NCI-H345 treated with DMSO at 0.1 percent for 48 hours (cell line): ENCODE data around the gene MLLT3.

Experiments used
- DNase-seq: peaks from one replicate; lab custom pipeline; 2025; ENCODE audit not compliant: unreplicated experiment; lab: John Stamatoyannopoulos, UW

The MLLT3 gene

DNA sequence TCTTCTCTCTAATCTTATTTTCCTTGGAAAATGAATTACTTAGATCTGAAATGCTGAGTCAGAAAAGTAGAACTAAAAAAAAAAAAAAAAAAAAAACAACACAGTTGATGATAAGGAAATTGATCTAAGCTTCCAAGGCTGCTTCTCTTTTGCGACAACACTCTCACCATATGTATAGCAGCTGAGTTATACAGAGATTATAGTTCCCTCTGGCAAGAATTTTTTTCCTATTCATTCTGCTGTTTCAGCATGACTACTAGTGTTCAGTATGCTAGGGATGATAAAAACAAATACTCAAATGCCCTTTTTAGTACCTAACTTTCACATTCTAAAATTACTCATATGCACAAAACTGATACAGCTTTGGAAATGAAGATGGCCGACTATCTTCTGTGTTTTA lies 267.3 kb downstream of the MLLT3 start:
- no peak for DNase-seq

DNA sequence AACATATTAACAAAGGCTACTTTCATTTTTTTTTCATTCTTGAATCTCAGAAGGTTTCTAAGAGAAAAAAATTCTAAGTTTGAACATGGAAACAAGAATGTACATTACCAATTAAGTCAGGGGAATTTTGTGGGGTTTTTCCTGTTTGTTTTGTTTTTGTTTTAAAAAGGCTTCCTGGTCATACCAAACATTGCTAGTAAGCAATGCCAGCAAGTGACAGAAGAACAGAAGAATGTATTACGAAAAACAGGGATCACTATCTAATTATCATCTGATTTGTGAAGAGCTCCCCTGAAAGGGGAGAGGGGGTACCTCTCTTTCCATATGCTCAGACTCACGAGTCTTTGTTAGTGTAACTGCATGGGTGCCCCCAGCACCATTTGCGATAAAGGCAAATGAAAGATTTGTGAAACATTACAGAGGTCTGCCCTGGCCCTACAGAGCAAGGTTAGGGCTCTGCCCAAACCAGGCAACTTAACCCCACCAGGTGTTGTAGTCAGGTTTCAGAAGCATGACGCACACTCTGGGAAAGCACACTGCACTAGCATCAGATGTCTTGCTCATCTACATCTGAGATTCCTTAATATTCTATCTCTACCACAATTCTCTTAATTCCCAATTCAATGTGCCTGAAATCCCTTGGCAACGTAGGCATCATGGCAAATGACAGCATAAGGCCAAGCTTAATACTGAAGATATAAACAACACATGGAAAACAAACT lies 268.2 kb downstream of the MLLT3 start:
- DNase-seq = no peak

DNA sequence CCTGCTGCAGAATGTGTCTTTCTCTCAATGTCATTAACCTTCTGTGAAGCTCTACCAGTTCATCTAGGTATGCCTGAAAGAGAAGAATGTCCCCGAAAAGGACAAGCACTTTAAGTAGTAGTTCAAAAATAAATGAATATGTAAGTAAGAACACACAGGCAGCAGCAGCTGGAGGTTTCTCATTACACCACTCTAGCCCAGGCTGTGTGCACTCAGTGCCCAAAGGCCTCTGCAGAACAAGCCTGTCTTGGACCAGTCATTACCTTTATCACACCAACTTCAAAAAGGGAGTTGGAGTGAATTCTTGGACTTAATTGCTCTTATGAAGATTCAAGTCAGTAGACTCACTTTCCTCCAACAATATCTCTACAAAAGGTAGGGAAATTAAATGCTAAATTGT lies 268.8 kb downstream of the MLLT3 start:
- no peak for DNase-seq

DNA sequence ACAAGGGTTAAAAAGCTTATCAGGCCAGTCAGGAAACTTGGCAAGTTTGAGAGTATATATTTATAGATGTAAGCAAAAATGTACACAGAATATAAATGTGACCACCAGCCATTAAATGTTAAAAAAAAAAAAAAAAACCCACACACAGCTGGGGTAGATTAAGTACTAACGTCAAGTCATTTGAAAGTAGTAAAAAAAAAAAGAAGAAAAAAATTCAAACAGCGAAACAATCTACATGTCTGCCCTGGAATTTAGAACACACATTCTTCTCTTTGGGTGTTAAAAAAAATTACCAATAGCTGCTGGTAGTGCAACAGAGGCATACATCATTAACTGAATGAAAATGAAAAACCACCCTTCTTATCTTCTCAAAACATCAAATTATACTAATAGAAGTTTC lies 269.7 kb downstream of the MLLT3 start:
- DNase-seq = no peak

DNA sequence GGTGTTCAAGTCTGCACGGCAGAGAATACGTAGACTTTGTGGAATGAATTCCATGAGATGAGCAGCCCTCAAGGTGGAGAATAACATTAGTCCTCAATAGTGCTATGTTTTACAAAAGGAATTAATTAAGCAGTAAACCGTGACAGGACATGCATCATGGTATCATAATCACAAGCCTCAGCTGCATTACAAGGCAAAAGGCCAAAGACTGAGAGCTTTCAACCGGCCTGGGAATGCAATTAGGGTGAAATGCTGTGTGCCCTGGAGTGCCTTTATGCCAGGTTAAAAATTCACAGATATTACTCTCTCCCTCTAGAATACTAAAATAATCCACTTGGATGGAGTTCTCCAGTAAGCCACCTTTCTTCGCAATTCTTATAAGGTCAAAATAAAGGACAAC lies 270.6 kb downstream of the MLLT3 start:
- DNase-seq = no peak

DNA sequence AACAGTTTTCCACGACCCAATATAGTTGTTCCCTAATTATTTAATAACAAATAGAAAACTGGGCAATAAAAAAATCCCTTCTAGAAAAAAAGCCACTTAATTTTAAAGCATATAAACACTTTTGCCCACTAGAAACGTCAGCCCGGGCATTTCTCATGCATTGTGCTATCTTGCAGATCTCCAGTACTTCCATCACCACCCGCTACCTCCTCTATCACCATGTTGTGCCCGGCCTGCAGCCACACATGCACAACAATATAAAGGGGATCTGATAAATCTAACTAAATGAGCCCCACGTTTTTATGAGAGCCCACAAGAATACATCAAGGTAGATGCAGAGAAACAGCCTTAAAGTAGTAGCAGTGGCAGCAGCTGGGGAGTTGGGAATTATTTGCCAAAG lies 272.7 kb downstream of the MLLT3 start:
- no peak for DNase-seq

DNA sequence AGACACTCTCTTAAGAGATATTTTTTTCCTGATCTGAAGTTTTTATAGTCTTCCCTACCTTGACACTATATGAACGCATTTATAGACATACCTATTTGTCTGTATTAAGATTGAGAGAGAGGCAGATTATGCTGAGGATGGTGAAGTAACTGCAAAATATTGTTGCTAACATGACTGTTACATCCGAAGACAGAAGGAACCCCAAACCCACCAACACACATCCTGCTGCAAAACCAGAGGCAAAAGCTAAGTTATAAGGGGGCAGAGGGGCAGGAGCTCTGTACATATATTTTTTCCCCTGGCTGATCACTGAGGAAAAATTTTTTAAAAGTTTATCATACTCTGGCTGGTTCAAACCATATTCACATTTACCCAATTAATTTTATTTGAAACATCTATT lies 279.0 kb downstream of the MLLT3 start:
- no peak for DNase-seq

DNA sequence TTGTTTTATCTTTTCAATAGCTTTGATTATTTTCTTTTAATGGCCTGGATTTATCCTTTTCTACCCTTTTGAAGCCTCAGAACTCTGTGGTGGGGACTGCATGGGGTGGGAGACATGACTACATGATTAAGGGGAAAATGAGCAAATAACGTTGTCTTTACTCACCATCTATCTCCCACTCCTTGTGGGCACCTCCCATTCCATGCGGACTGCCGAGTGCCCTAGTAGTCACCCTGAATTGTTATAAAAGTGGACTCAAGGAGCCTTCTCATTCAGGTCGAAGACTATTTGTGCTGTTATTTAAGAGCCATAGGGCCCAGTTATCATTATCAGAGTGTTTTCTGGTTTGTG lies 281.8 kb downstream of the MLLT3 start:
- no peak for DNase-seq

DNA sequence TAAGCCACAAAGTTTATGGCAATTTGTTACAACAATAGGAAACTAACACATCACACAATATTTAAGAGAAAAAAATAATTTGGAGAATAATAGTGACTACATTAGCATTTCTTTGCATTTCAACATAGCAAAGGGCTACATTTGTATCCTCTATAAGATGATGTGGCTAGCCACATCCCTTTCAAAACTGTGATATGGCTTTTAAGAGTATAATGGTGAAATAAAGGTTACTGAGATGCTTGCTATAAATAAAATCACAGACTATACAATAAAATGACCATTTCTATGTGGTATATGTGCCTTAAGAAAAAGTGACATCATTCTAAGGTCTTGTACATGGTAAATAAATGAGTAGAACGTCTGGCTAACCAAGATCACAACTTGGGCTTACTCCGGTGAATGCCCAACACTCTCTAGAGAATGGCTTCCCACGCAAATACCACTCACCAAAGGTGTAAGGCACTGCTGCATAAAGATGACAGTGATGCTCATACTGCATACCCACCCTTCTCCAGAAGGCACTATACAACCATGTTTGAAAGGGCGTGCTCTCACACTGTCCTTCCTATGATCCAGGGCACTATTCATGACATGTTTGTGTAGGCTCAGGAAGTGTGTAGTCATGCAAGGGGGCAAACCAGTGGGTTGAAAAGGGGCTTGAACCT lies 286.5 kb downstream of the MLLT3 start:
- DNase-seq = no peak

DNA sequence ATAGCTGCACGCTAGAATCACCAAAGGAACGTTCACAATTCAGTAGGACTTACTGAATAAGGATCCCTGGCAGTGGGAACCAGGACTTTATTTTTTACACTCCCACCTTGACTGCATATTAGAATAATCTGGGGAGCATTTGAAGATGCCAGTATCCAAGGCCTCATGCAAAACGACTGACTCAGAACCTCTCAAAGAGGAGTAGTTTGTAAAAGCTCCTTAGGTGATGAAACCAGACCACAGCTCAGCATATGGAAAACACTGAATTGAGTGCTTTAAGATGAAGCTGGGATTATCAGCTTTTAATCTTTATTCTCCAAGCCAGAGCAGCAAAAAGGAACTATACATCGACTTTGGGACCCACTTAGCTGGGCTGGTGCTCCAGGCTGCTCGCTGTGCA lies 288.3 kb downstream of the MLLT3 start:
- no peak for DNase-seq

DNA sequence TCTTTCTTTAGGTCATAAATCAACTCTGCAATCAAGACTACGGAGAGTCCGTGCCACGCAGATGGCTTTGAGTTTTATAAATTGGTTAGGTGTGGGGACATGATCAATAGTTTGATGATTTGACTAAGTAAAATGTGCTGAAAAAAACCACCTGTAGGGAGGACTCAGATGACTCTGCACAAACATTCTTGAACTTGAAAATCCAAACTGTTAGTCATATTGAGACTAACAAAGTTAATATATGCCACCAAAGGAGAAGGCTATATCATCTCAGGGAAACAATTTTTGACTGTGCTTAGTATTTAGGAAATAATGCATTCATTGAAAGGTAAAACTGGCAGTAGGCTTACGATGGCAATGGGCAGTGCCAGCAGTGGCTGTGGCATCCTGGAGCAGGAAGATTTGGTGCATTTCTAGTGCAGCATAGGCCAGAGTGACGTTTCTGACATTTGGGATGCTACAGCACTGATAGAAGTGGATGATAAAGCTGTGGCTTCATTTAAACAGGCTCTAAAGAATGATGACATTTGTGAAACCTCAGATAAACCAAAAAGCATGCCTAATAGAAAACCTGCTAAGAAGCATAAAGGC lies 291.1 kb downstream of the MLLT3 start:
- no peak for DNase-seq

DNA sequence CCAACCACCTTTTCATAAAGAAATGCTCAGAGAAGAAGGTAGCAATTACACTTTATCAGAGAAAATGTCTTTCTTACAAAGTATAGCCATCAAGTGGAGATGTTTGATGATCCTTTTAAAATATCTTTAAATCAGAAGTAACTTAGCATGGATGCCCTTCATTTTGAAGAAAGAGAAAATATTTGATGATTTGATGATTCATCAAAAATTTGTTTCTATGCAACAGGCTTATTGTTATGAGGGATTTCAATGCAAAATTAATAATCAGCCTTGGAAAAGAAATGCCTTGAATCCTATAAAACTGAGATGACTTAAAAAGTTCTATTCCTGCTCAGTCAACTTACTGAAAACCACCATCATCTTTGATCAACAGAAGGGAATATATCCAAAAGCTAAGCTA lies 291.6 kb downstream of the MLLT3 start:
- no peak for DNase-seq

DNA sequence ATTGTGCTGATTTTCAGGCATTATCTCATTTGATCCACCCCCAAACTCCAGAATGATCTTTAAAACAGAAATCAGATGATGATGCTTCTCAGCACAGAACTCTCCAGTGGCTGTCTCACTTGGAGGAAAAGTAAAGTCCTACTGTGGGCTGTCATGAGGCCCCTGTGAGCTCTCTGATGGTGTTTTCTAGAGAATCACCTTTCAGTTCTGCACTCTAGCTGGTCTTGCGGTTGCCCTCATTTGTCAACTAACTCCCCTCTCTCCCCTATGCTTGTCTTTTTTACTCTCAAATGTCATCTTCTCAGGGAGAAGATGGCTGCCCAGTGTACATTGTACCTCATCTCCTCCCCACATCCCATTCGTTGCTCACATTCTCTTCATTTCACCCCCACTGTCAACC lies 295.8 kb downstream of the MLLT3 start:
- DNase-seq = no peak

DNA sequence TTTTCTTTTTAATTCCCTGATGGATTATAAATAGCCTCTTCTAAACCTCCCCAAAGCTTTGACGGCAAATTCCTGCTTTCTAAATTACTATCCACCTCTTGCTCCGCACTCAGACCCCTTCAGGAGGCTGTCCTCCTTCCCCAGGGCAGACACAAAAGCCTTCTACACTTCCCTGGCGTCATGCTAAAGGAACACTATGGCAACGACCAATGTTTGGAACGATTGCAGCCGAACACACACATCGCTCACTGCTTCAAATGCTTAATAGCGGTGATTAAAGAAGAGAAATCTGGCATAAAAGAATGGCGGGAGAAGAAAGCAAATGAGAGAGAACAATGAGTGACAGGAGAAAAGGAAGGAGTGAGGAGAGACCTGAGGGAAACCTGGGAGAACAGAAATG lies 297.3 kb downstream of the MLLT3 start:
- no peak for DNase-seq

DNA sequence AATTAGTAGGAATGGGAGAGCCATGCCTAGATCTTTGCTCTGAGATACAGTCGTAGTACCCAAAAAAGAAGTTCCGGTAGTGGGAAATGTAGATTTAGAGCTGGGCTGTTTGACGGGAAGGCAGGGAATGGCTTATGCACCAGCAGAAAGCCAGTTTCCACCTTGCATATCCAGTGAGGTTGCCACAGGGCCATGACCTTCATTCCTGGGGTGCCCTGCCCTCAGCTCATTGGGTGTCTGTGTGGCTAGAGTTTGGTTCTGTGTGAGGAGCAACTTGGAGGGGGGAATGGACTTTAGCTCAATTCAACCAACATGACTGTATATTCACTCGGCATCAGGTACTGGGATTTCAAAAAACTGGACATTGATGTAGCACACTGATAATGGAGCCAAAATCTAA lies 300.1 kb downstream of the MLLT3 start:
- DNase-seq = no peak

DNA sequence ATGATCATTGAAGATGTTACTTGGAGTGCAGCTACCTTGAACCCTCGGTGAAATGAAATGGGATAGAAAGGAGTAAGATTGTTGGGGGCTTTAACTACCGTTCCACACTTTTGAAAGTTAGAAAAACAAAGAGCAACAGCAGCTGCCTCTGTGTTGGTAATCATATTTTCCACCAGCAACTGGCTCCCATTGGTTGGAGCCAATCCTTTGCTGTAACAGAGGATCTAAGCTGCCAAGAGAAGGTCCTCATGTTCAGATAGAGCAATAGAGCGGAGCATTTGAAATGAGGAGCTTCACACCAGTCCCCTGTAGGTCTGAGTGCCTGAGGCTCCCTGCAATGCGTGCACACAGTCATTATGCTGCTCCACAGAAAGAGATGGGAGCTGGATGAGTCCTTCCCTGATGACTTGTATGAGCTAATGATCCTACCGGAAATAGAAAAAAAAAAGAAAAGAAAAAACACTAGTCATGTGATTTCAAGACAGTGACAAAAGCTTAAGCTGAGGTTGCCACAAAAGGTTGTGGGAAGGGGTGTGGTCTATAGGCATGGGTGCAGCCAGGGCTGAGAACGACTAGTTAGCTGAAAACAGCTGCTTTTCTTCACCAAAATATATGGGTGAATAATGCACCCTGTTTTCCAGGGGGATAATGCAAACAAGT lies 300.7 kb downstream of the MLLT3 start:
- no peak for DNase-seq

DNA sequence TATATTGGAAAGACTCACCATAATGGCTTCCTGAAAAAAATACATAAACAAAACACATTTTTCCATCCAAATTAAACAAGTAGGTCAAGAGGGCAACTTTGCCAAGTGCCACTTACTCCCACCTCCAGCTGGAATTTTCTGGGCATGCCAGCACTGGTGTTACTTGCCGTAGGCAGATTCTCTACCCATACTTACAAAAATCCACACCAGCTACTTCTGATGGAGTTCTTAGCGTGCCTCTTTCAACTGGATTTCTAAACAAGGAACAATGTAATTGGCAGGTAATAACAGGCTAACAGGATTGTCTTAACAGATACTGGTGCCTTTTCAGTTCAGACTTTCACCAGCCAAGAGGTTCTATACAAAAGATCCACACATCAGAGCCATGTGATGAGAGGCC lies 301.4 kb downstream of the MLLT3 start:
- no peak for DNase-seq

DNA sequence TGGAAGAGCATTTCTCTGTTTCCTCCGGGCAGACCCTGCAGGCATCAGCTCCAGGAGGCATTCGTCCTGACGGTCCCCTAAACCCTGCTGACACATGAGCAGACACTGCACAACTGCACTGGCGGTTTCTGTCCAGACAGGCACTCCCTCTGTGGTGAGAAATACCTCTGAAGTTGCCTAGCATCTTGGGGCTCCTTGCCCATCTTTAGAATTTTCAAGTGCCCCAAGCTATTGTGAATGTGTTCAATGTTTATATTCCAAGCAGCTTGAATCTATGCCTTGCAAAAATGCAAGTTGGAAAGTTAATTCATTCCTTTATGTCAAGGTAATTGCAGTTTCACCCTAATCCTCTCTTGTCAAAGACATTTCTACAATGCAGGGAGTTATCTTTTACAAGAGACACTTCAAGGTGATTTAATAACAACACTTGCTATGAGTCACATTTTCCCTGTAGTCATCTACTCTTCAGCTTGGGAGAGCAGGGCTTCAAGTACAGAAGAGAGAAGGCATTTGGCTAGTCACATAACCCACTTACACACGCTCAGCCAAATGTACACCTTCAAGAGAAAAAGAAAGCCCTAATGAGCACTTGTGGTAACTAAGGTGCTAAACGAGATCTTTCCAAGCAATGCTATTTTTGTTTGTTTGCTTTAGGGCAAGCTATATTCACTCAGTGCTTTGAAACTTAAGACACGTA lies 302.5 kb downstream of the MLLT3 start:
- DNase-seq = no peak

DNA sequence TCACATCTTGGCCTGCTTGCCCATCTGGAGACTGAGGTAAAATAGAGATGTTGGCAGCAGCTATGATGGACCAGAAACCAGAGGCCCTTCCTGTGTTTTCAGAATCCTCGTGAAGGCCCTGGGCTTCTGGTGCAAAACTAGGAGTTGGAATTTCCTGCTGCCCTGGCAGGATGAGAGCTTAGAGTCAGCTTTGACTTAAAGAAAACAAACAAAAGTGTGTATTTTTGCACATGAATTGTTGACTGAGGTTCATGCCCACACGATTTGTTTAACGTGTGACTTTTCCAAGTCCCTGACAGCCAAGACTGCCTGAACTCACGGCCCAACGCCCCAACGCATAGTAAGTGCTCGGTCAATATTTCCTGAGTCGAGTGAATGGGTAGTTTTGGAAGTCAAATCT lies 303.1 kb downstream of the MLLT3 start:
- no peak for DNase-seq

DNA sequence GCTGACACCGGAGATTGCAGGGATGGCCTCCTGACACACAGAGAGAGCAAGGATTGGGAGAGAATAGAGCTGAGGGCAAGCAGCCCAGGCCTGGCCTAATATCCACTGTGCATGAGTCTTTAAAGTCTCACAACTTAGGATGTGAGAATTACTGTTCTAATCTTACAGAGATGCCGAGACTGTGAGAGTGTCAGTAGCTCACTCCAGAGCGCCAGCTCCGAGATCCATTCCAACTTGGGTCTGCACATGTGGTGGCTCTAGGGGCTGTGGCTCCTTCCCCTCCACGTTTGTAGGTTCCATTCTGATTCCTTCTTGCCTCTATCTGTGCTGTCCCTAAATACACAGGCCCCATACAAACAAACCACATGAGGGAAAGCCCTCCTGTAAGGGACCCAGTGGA lies 304.6 kb downstream of the MLLT3 start:
- DNase-seq = no peak

DNA sequence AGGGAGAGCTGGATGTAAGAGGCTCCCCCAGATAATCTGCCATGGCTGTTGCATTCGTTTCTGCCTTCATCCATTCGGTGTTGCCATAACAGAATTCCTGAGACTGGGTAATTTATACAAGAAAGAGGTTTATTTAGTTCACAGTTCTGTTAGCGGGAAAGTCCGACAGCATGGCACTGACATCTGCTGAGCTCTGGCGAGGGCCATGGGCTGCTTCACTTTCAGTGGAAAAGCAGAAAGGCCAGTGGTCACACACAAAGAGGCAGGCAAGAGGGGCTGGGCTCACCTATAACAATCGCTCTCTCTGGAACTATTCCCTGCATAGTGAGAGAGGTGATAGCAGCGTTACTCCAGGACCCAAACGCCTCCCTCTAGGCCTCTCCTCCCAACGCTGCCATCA lies 305.9 kb downstream of the MLLT3 start:
- no peak for DNase-seq

DNA sequence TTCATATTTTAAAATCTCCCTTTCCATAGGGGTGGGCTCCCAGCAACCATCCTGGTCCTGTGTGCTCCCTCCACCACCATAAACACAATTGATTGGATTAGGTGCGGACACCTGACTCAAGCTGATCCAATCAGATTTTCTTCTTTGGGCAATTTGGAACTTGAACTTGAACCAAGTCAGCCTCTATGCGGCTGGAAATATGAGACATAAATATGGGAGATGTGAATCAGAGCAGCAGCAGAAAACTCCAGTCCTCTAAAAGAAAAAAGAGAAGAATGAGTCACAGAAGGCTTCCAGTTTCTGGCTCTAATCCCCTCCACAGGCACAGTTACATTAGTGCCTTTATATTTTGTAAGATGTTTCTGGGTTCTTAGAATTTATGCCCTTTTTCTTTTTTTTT lies 306.6 kb downstream of the MLLT3 start:
- no peak for DNase-seq
